Activated CD8-positive, alpha-beta memory T cell treated with anti-CD3 and anti-CD28 coated beads, Interleukin-2, amount 50 U/mL, for 1 hour (primary cell): ENCODE results near the gene KHK.
A peak's percentile ranks its signal among the peaks of the same experiment; 100 is the strongest.

Experiments used
- DNase-seq: peaks from one replicate; pipeline ENCODE4 v3.0.0-alpha.2; 2020; ENCODE audit errors: extremely low read depth

KHK gene

DNA sequence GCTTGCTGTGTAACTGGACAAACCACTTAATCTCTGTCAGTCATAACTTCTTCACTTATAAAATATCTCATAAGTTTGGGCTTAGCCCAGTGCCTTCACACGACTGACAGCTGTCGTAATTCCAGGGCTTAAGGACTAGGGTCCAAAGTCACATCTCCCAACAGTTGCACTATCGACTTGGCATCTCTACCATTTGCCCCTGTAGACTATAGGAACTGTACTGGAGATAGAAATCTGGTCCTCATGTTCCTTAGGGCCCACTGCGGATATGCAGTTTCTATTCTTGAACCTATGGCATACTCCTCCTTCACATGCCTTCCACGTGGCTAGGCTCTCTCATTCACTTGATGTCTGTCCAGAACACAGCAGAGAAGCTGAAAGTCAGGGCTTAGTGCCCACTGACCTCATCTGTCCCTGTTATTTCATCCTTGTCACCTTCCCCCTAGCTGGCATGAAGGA, 39.7 kb downstream of the KHK start:
- DNase-seq = no peak

DNA sequence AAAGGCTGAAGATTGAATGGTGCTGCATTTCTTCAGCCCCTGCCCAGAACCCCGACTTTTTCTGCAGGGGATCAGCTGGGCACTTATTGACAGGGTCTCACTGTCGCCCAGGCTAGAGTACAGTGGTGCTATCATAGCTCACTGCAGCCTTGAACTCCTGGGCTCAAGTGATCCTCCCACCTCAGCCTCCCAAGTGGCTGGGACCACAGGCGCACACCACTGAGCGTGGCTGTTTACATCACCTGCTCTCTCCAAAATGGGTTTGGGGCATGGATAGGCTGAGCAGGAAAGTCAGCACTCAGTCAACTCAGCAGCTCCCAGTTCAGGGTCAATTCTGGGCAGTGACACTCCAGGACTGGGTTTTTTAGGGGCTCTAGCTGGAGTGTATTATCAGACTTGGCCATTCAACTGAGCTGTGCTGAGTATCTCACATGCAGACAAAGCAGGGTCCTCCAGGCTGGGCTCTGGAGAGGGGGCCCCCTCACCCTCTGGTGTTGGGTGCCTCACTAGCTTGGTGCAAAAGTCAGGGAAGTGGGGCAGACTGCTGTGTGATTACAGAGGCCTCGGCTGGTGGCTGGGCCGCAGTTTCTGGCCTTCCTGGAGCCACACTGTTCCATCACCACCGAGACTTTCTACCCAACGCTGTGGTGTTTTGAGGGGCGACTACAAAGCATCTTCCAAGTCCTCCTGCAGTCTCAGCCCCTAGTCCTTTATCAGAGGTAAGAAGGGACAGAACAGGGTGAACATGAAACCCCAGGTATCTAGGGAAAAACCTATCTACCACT, 41.5 kb downstream of the KHK start:
- DNase-seq = no peak

DNA sequence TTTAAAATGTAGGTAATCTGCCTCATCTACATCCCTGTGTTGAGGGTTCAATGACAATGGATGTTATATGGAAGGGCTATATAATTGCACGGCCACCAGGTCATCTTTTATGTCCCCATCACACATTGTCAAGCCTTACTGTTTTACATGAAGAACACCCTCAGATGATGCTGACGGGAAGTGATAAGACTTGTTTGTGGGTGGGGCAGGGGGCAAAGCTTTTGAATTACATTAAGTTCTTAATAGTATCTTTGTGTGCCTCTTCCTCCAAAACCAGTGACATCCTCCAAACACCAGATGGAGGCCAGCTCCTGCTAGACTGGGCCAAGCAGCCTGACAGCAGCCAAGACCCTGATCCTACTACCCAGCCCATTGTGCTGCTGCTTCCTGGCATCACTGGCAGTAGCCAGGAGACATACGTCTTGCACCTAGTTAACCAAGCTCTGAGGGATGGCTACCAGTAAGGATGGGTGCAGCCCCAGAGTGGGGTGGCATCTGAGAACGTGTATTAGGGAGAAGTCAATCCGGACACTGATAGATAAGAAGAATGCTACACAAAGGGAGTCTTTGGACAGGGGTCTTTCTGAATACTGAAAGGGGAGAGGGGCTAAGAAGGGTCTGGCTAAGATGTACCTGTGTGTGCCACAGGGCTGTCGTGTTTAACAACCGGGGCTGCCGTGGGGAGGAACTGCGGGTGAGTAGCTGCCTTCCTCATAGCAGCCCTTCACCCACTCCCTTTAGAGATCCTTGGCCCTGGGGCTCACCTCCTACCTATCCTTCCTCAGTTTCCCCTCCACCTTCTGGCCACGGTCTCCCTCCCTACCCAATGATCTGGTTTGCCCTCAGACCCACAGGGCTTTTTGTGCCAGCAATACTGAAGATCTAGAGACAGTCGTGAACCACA, 42.3 kb downstream of the KHK start:
- no peak for DNase-seq

DNA sequence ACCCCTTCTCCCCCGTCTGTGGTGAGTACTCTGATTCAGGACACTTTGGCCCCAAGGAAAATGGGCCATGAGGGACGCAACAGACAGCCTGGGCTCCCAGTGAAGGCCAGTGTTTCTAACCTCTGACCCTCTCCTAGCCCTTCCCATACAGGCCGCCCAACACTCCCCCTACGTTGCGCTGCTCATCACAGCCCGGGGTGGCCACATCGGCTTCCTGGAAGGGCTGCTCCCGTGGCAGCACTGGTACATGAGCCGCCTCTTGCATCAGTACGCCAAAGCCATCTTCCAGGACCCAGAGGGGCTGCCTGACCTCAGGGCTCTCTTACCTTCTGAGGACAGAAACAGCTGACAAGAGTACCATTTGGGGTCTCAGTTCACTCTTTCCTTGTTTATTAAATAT, 43.8 kb downstream of the KHK start:
- DNase-seq = no peak

DNA sequence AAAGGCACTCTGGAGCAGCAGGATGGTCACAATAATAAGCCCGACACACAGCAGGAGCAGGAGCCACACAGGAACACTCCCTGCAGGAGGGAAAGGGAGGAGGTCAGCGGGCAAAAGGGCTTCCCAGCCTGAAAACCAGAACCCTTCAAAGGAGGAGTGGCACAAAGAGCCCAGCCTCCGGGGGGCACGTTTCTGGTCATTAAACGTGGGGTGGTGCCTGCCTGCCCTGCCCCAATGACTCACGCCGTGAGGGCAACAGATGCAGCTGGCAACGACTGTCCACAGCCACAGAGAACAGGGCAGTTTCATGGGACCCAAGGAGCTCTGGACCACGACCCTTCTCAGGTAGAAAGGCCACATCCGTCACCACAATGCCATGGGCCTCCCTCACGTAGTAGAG, 44.9 kb downstream of the KHK start:
- no peak for DNase-seq

DNA sequence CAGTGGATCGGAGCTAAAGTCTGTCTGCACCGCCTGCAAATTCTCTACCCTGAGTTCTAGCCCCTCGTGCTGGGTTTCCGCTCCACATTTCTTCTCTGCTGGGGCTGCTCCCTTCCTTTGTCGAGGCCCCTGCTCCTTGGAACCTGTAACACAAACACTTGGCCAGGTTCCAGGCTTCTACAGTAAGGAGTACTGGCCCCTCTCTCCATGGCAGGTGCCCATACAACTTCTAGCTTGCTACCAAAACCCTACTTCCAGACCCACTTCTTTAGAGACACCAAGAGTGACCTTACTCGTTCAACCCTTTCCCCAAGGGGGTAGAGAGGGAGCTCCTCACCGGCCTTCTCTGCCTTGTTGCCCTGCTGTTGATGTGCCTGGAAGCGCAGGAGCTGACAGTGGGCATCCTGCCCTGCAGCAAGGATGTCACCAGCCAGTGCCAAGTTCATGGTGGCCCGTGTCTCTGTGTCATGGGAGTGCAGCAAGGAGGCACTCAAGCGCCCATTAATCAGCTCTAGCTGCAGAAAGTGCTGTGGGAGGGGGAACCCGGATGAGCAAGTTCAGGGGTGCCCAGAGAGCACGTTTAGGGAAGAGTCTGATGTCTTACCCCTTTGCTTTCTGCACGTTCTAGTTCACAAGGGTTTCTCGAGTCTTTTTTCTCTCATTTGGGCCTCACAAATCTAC, 46.8 kb downstream of the KHK start:
- DNase-seq = no peak

DNA sequence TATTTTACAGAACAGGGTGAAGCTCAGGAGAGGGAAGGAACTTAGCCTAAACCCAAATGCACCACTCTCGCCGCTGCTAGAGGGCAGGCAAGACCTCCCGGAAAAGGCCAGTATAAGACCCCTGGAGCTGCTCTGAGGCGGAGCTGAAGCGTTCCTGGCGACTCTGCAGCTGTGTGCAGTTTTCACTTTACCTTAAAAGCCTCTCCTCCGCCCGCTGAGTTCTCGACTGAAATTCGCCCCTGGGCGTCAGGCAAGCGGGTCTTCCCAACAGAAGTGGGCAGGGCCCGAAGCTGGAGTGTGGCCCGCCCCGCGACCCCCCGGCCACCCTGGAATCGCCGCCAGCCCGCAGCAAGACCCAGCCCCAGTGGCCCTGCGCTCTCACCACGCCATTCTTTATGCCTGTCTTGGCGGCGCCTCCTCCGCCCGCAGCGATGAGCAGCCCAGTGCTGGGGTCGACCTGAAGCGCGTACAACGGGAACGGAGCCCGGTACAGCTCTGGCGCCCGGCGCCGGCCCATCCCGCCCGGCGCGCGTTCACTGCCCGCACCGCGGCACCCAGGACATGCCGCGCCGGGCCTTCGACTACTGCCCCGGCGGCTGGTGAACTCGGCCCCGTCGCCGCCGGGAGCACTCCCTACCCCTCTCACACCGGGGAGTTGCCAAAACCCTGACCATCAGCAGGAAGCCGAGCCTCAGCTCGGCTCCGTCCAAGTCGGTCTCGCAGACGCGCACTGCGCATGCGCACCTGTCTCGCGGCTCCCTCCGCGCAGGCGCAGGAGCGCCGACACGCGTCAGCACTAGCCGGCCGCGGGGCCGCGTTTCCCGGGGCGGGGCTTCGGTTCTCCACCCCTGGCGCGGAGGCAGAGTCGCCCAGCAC, 47.6 kb downstream of the KHK start, which contains the start of gene PREB:
PREB (minus strand) TSS at position 732 of the 876 bp plus-strand sequence; CDS start at position 517, 215 bp downstream.
- DNase-seq = peak; percentile 83

DNA sequence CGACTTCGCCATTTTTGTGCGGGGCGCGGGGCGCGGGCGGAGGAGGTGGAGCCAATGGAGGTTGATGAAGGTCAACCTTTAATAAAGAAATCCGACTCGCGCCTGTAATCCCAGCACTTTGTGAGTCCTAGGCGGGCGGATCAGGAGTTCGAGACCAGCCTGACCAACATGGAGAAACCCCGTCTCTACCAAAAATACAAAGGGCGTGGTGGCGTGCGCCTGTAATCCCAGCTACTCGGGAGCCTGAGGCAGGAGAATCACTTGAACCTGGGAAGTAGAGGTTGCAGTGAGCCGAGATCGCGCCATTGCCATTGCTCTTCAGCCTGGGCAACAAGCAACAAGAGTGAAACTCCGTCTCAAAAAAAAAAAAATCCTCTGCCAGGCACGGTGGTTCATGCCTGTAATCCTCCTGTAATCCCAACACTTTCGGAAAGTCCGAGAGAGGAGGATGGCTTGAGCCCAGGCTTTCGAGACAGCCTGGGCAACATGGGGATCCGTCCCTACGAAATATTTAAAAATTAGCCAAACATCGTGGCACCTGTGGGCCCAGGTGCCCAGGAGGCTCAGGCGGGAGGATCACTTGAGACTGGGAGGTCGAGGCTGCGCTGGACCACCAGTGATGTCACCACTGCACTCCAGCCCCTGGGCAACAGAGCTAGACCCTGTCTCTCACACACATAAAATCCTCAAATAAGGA, 48.4 kb downstream of the KHK start:
- no peak for DNase-seq

DNA sequence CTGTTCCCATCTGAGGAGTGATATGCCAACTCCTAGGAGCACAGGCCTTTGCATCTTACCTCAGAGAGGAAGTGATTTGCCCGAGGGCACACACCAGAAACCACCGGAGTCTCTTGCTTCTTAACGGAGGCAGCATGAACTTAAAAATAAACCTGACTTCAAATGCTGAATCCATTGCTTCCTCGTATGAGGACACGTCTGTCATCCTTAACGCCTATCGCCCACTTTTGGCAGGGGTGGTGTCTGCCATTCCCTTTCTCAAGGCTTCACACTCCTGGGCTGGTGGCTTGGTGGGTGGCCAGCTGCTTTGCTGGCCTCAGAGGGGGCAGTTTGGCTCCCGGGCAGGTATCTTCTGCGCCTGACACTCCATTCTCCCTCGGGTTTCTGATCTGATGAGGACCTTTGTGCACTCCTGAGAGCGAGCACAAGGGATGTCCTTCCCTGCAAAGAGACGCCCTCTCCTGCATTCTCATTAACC, 48.9 kb downstream of the KHK start:
- DNase-seq = no peak

DNA sequence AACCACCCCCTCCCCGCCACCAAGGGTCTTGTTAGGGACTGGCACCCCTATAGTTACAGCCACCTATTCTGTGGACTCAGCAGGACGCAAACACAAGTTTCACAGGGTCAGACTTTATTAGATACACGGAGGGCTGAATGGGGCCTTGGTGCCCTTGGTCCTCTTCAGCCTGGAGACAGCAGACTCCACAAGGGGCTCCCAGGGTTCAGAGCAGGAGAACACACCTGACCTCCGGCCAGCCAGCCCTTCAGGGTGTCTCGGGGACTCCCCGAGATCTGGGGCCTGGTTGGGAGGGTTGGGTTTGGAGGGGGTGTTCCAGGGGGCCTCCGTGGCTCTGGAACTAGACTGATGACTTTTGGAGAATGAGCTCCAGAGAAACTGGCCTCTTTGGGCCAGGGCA, 50.2 kb downstream of the KHK start:
- no peak for DNase-seq

DNA sequence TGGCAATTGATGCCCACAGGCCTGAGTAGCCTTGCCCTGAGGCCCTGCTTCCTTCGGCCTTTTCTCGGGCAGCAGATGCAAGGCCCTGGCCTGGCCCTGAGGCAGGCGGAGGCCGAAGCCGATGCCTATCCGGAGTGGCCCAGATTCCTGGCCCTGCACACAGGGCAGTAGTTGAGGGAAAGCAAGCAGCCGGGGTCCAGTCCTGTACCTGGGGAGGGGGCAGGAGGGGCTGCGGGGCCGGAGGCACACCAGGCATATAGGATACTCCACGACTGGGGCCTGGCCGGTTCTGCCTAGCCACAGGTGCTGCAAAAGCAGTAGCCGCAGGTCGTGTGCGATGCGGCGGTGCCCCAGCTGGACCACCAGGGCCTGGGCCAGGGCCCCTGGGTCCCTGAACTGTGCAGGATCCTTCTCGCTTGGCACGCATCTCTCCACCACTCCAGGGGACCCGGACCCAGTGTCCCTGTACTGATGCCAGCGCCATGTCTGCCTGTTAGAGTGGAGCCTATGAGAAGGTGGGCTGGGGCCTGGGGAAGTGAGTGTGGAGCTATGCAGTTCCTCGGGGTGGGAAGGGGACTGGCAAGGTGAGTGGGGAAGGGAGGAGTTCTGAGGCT, 50.9 kb downstream of the KHK start:
- DNase-seq = no peak

DNA sequence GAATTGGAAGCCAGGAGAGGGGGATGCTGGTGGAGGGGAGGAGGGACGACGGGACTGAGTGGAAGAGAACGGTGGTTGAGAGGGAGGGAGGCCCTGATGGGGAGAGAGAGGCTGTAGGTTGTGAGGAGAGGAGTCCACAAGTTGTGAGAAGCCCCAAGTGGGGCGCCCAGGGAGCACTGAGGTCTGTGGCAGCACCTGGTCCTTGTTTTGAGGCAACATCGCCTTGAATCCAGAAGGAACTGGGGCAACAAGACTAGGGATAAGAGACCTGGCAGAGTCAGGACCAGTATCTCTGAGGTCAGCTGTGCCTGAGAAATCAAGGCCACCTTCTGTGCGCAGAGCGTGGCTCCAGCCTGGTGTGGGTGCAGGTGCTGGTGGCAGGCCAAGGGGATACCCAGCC, 51.5 kb downstream of the KHK start:
- DNase-seq = no peak

DNA sequence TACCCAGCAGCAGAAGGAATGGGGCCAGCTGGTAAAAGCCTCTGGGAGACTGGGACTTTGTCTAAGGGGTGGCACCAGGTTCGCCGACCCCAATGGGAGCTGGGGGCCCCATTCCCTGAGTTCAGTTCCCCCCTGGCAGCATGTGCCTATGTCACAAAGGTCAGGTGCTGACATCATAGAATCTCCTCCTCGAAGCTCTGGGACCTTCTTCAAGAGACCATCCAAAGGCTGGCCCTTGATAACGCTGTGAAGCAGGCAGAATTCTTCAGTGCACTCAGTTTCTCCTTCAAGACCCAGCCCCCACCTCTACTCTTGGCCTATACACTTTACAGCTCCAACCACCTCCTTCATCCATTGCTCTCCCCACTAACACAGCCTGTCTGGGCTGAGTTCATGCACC, 52.7 kb downstream of the KHK start, which contains the start of gene PRR30:
PRR30 (minus strand) TSS at position 101 of the 400 bp plus-strand sequence. CDS start 1,081 bp downstream, outside the sequence.
- DNase-seq = no peak

DNA sequence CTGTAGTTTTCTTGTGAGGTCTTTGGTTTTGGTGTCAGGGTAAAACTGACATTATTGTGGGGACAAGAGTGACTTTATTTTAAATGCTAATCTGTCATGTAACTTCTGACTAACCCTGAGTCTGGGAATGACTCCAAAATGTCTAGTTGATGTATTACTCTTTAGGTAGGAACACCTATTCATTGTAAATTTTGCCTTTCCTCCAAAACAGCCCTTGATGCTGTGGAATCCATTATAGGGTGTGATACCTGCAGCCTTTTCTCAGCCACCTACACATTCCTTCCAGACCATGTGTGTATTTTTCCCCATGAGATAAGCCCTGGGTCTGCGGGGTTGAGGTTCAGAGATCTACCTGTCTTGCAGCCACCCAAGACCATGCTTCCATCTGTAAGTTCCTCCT, 56.7 kb downstream of the KHK start:
- DNase-seq = no peak

DNA sequence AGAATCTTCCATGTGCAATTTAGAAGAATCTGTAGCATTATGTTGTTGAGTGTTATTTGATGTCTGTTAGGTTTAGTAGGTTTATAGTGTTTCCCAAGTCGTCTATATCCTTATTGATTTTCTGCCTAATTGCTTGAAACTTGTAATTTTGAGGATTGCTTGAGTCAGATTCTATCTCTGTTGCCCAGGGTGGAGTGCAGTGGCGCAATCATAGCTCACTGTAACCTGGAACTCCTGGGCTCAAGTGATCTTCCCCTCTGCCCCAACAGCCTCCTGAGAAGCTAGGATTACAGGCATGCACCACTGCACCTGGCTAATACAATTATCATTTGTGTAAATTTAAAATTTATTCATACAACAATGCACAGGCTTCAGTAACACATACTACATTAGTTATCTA, 59.1 kb downstream of the KHK start:
- DNase-seq = no peak

DNA sequence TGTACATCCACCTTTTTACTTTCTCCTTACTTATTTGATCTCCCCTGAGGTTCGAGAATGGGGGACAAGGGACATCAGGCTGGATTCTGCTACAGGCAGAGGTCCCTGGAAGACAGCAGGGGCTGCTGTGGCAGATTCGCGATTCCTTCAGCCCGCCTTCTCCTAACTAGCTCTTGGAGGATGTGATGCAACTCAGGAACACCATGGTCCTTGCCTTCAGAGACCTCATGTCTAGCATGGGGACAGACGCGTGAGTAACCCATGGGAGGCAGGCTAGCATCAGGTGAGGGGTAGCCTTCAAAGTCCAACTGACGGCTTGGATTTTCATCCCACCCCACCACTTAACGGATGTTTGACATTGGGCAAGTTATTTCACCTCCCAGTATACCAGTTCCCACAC, 61.4 kb downstream of the KHK start:
- no peak for DNase-seq

DNA sequence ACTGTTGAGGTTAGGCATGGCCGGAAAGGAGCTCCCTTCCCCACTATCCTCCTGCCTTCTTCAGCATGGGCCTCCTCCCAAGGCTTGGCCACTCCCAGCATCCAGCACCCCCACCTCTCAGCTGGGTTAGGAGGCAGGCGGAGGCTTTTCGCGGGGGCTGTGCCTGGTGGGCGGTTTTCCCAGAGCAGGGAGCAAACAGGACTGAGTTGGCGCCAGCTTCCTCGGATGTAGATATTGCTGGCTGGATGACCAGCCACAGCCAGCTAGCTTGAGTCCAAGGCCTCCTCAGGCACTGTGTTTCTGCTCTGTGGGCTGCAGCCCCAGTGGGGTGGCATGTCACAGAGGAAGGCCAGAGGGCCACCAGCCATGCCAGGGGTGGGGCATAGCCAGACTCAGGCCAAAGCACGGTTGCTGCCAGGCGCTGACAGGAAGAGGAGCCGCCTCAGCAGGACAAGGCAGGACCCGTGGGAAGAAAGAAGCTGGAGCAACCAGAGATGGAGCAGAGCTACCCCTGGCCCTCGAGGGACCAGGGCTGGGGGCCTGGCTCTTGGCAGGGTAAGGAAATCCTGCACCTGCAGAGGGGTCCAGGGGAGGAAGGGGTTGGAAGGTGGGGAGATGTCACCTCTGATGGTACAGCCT, 62.3 kb downstream of the KHK start, which contains the start of gene TCF23:
TCF23 (plus strand) TSS at position 204 of the 639 bp plus-strand sequence; CDS start at position 334, 130 bp downstream.
- no peak for DNase-seq

DNA sequence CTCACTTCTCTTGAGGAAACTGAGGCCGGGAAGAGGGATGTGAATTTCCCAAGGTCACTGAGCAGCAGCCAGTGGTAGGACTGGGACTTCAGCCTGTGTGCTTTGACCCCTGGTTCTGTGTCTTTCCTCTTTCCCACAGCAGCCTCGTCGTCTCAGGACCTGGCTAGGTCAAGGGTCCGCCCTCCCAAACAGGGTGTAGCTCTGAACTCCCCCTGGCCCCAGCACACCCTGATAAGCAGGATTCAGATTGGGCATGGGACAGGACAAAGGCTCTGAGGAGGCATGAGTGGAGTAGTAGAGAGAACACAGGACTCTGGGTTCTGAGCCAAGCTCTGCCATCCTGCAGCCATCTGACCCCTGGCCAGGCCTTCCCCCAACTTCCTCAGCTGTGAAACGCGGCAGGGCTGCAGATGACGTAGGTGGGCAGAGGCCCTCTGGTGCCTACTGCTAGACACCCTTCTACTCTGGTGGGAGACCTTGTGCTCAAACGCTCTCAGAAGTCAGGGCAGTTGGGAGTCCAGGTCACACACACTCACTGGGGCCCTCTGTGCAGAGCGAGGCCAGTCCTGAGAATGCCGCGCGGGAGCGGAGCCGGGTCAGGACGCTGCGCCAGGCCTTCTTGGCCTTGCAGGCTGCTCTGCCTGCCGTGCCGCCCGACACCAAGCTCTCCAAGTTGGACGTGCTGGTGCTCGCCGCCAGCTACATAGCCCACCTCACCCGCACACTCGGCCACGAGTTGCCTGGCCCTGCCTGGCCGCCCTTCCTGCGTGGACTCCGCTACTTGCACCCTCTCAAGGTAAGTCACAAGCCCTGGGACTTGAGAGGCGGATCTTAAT, 63.2 kb downstream of the KHK start:
- DNase-seq = no peak
